Adrenal gland (tissue), 5 donors: ENCODE results near the gene TSPAN9.

Experiments used
- POLR2A ChIP-seq, 2 donors: fragments of 450-650 bp; IDR thresholded peaks; one replicate each; pipeline ENCODE4 v1.6.1; 2017; ENCODE audit warnings: antibody characterized with exemption in 2 of 2, mild to moderate bottlenecking in 2 of 2, moderate library complexity in 1 of 2
- TF ChIP-seq, protein P1 (sequence below), 6 experiments: fragments of 450-650 bp in 4 of 6; fragments of 200-600 bp in 2 of 6; sonication (generic) in 1 of 6; IDR thresholded peaks; 1 replicate in 5 of 6; 2 replicates in 1 of 6; pipeline versions ENCODE4 v1.5.1 to v1.8.0; 2016 to 2021; ENCODE audit warnings: antibody characterized with exemption in 6 of 6, mild to moderate bottlenecking in 2 of 6, moderate library complexity in 1 of 6
- donor health status: DM: no; HTN: no; CAD: no.

DNA sequence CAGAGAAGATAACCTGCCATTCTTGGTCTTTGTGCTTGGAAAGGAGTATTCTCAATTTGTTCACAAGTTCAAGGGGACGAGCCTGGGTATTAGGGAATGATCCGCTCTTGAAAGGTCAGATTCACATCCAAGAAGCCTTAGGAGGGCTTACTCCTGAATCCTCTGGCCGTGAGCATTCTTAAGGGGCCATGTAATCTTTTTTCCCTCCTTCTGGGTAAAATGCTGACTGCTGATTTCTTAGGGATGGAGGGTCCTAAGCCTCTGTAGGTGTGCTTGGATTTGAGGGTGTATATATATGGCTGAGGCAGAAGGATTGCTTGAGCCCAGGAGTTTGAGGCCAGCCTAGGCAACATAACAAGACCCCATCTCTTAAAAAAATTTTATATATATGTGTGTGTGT lies 149.1 kb downstream of the TSPAN9 start:
- TF ChIP-seq POLR2A (IDR thresholded peaks at IDR 0.05) = no peak
- TF ChIP-seq, protein P1, sequence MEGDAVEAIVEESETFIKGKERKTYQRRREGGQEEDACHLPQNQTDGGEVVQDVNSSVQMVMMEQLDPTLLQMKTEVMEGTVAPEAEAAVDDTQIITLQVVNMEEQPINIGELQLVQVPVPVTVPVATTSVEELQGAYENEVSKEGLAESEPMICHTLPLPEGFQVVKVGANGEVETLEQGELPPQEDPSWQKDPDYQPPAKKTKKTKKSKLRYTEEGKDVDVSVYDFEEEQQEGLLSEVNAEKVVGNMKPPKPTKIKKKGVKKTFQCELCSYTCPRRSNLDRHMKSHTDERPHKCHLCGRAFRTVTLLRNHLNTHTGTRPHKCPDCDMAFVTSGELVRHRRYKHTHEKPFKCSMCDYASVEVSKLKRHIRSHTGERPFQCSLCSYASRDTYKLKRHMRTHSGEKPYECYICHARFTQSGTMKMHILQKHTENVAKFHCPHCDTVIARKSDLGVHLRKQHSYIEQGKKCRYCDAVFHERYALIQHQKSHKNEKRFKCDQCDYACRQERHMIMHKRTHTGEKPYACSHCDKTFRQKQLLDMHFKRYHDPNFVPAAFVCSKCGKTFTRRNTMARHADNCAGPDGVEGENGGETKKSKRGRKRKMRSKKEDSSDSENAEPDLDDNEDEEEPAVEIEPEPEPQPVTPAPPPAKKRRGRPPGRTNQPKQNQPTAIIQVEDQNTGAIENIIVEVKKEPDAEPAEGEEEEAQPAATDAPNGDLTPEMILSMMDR (IDR thresholded peaks at IDR 0.05) = no peak
